IPS-NIHi7 (cell line): ENCODE results near the gene ERC2.

Experiments used
- DNase-seq: peaks from one replicate; pipeline ENCODE4 v3.0.0; 2012; ENCODE audit warnings: mixed read lengths; ENCODE audit errors: extremely low spot score

Gene ERC2

DNA sequence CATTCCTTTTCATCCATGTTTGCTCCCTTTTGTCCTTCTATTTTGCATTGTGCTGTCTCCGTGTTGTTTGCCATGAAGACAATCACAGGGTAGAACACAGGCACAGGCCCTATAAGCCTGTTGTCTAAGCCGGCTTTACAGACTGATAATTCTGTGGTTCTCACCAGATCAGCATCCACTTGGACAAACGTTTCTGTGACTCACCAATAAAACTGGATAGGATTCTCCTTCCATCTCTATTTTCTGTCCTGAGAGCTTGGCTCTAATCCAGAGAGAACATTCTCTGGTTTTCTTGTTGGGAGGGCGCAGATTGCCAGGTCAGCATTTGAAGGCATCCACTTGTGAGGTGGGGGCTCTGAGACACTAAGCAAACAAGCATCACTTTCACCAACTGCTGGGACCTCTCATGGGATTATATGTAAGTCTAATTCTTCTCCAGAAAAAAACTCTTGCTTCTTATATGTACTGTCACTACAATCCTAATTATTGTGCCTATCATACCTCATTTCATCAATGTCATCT, 101.6 kb downstream of the ERC2 start:
- no peak for DNase-seq

DNA sequence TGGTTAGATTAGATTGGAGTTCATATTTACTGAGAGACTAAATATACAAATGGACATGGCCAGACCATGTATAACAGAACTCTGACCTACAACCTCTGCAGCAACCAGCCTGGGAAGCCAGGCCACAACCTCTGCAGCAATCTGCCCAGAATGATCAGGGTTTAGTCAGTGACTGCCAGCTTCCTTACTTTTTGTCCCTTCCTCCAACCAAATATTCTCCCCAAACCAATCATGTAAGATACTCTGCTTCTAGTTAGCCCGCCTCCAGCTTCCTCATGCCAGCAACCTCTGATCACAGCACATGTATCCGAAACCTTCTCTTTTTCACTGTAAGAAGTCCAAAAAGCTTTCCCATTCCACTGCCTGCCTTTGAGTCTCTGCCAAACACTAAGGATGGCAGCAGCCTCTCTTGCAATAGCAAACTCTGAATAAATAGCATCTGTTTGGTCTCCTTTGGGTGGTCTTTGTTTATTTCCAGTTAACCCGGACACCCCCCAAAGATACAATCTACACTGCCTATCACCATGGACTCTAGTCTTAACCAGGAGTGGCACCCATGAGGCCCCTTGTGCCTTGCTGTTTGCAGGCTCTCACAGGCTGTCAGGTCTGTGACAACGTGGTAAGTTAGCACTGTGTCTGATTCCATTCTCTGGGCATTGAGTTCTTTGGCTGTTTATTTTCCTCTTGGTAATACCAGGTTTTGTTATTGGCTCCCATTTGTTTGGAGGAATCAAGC, 102.2 kb downstream of the ERC2 start:
- no peak for DNase-seq

DNA sequence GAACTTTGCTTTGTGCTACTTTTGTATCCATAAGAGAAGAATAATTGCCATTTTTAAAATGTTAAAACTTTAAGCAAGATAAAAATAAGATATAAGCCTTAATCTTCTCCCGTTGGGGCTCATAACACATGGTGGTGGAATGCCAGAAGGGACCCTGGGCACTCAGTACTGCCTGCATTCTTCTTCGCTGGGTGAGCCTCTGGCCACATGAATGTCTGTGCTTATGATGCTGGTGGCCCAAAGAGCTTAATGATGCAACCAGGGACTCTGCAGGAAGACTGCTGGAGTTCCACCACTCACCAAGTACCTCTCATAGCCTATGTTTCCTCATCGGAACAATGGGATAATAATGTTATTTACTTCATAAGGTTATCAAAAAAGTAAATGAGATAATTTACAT, 103.6 kb downstream of the ERC2 start:
- DNase-seq: no peak

DNA sequence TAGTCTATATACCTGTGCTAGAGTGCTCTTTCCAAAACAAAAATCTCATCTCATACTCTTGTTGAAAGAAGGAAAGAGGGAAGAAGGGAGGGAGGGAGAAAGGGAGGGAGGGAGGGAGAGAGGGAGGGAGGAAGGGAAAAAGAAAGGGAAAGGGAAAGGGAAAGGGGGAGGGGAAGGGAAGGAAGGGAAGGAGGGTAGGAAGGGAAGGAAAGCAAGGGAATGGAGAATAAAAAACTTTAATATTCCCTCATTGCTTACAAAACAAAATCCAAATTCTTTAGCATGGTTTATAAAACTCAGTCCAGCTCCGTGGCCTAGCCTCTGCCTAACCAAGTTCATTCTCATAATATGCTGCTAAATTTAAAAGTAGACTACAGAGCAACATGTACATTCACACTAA, 104.5 kb downstream of the ERC2 start:
- no peak for DNase-seq

DNA sequence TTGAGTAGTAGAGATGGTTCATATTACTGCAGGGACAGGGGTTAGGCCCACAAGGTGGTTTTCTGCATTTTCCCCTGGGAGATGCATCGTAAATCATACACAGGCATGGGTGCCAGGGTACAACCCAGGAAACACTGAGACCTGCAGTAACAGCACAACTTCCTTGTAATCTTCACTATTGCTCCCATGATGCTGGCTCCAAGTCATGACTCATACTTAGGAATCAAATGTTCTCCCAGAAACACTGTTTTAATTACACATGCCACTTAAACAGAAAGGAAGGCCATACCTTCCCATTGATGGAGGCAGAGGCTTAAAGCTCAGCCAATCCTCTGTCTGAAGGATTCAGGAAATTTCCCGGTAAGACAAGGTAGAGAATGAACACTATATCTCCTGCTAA, 106.5 kb downstream of the ERC2 start:
- no peak for DNase-seq

DNA sequence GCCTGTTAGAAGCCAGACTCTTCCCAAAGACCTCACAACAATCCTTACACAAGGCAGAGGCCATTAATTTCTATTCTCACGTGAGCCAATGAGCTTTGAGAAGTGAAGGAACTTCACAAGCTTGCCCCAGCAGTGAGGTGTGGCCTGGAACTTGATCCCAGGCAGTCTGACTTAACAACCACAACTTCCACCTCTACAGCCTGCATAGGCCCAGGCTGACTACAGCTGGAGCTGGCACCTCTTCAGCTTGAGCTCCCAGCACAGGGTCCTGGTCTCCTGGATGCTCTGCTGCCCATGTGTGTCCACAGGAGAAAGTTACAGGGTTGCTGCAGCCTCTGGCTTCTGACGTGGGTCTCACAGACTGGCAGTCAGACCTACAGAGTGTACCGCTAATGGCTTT, 111.0 kb downstream of the ERC2 start:
- DNase-seq: peak; percentile 30

DNA sequence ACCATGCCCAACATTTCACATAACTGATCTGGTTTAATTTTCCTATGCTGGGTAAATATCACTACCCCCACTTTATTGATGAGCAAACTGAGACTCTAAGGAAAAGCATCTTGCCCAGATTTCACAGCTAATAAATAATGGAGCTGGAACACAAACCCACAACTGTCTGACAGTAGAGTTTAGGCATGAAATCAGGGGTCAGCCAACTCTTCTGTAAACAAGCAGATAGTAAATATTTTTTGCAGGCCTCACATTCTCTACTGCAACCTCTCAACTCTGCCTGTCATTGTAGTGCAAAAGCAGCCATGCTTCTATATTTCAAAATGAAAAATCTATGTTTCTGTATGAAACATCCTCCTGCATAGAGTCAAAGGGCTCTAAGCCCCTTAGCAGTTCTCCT, 111.5 kb downstream of the ERC2 start:
- no peak for DNase-seq

DNA sequence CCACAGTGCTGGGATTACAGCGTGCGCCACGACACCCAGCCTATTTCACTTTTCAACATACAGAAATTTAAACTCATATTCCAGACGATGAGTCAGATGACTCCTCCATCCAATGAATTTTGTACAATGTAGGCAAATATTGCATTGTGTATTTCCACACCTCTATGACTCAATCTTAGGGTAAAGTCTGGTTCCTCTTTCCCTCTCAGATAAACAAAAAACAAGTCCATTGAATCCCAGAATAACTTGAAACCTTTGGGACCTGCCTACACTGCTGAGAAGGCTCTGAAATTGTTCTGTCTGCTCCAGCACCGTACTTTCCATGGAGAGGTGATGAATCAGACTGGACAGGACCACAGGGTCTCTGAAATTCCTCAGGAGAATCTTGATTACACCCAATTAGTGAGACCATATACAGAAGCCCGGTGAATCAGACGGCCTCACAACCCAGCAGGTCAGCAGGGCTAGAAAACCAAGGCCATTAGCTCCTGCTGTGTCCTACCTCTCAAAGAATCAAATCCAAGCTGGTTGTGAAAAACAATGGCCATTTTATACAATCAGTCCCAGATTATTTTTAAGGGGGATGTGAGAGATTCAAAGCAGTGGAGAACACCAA, 112.6 kb downstream of the ERC2 start:
- DNase-seq: peak; percentile 53

DNA sequence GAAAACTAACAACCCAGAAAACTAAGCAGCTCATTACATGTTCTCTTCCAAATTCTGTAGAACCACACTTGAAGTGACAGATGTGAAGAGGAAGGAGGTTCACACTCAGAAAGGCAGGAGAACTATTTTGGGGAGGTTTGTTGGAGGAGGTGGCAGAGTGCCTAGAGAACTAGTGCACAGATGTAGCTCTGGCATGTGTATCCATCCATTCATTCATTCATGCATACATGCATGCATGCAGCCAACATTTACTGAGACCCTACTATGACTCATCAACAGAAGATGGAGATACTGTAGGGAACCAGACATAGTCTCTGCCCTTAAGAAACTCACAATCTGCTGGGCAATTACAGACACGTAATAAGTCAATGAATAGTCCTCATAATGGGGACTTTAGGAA, 116.7 kb downstream of the ERC2 start:
- no peak for DNase-seq

DNA sequence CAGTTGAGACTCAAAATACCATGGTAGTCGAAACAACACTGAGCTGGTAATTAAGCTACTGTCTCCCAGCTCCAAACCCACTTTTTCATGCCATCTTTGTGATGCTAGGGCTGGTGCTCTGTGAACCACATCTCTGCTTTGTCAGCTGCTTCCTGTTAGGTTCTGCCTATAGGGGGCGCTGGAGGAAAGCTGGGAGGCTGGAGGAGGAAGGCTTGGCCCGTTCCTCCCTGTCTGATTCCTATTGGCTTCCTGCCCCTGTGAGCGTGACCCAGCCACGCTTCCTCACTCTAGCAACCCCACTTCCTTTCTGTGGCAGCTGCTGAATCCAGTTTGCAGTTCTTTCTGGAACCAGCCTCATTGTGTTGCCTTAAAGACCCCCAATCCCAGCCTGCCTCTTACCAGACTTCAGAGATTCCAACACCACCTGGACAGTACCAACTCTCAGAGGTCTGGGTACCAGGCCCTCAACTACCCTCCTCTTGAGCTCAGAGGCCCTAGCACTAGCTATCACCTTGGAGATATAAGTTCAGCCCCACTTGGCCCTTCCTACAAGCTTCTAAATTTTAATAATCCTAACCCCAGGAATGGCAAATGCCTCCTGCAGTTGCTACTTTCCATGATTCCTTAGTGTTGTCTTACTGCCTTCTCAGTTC, 120.9 kb downstream of the ERC2 start:
- DNase-seq: peak; percentile 91

DNA sequence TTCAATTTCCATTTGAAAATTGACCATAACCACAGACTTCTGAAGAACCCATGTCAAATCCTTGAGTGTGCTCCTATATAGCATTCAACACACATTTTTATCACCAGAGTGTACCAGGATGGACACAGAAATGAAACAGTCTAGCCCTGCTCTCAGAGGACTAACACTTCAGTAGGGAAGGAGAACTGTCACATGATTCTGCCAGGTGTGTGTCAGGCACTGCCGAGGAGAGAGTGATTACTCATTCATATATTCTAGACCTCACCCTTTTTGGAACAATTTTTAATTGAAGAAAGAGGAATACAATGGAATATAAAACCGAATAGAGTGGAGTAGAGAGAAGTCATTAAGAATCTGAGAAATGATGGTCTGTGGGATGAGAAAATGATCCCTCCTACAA, 125.8 kb downstream of the ERC2 start:
- DNase-seq: no peak

DNA sequence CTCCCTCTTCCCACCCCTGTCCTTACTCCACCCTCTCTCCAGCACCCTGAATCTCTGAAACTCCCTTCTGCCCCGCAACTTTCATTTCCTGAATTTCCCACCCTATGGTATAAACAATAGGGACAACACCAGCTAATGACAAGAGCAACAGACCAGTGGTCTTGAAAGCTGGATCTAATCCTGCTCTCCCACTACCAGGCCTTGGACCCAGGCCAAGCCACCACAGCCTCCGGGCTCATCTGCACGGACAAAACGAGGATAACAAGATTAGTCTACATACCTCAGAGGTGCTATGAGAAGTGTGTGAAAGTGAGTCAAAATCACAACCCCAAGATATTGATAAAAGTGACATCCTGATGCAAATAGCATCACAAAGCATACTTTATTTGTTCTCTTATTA, 128.6 kb downstream of the ERC2 start:
- no peak for DNase-seq

DNA sequence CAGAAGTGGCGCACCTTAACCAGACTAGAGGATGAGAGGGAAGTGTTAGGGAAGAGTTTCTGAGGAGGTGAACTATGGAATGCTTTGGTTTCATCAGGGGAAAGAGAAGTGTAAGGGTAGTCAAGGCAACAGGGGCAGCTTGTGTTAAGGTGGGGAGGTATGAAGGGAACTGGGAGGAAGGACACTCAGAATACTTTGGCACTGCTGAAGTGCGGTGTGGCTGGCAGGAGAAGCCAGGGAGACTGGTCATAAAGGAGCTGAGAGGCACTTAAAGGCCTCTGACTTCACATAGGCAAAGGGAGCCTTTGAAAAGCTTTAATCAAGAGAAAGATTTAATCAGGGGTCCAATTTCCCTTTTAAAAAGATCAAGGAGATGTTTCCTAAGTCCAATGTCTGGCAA, 129.0 kb downstream of the ERC2 start:
- DNase-seq: no peak

DNA sequence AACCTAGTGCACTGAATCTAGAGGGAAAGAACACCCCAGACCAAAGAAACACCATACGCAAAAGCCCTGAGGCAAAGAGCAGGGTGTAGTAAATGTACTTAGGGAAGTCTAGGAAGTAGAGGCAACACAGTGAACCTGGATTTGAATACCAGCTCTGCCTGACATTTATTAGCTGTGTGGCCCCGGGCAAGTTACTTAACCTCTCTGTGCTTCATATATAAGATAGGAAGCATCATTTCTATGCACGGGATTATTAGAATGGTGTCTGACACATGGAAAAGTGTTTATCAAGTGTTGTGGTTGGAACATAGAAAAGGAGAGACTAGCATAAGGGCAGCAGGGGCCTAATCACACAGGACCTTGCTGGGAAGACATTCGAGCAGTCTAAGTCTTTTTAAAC, 132.2 kb downstream of the ERC2 start:
- DNase-seq: no peak

DNA sequence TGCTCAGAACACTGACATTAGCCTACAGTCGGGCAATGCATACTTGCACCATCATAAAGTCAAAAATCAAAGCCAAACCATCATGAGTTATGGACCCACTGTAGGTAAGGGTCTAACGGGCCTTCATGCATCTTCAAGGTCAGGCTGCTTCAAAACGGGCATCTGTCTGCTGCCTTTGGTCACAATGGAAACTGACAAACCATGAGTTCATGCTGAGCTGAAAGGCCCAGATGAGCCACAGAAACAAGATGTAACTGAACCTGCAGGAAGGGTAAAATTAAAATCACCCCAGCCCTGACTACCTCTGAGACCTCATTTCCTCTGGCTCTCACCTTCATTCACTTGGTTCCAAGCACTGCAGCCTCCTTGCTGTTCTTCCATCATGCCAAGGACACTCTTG, 143.8 kb downstream of the ERC2 start:
- no peak for DNase-seq

DNA sequence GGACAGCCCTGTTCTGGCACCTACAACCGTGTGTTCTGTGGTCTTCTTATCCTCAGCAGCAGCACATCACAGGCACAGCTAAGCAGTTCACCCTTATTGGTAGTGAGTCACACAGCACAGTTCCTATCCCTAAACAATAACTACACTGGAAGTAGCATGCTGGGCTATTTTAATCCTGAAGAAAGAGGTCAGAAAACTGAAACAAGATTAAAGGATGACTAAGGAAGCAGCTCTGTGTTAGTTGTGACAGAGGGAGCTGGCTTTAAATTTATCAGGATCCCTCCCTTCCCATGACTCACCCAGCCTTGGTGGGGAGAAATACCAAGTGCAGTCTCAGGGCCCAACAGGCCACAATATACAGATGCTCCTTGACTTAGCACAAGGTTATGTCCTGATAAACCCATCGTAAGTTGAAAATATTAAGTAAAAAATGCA, 144.3 kb downstream of the ERC2 start:
- DNase-seq: peak; percentile 67

DNA sequence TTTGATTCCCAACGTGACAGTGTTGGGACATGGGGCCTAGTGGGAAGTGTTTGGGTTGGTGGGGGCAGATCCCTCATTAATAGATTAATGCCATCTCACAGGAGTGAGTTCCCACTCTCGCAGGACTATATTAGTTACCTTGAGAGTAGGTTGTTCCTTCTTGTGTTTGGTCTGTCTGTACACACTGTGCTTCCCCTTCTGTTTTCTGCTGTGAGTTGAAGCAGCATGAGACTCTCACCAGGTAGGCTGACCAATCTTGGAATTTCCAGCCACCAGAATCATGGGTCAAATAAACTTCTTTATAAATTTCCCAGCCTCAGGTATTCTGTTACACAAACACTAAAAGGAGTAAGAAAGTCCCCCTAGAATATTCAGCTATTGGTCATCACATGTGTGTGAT, 145.4 kb downstream of the ERC2 start:
- no peak for DNase-seq

DNA sequence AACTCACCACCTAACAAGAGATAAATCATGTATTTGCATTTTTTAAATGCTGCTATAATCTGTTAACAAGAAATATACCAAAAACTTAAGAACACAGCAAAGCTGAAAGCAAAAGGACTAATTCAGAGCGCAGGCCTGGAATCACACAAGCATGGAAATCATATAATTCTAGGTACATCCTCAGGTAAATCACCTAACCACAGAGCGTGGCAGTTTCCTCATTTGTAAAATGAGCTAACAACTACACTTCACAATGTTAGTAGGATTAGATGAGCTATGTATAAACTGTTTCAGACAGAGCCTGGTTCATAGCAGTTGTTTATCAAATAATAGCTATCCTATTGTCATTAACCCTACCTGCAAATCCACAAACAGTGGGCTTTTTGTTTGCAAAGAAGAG, 146.4 kb downstream of the ERC2 start:
- DNase-seq: no peak

DNA sequence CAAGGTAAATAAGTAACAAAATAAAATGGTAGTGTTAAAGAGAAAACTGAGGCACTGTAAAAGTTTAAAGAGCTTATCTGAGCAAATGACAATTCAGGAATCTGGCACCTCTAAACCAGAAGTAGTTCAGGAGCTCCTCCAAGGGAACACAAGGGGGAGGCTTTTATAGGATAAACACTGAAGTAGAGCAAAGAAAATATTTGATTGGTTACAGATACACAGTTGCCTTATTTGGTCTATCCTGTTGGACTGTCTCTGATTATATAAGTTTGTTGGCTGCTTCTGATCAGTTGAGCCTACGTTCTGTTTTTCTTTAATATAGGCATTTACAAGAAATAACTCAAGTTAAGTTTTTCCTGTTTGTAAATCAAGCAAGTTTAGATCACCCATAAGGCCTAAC, 146.9 kb downstream of the ERC2 start:
- DNase-seq: no peak

DNA sequence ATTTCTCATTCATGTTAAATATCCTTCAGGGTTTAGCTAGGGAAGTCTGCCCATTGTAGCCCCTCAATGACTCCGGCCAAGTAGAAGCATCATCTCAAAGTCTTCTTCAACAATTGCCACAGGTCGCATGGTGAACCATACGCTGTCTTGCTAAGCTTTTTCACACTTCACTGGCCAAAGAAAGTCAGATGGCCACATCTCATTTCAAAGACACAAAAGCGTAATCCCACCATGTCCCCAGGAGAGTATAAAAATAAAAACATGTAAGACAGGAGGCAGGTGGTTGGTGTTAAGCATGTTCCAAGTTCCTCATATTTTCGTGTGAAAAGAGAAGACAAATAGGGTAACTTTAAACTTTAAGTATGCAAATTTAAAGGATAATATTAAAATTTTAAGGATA, 147.4 kb downstream of the ERC2 start:
- no peak for DNase-seq

DNA sequence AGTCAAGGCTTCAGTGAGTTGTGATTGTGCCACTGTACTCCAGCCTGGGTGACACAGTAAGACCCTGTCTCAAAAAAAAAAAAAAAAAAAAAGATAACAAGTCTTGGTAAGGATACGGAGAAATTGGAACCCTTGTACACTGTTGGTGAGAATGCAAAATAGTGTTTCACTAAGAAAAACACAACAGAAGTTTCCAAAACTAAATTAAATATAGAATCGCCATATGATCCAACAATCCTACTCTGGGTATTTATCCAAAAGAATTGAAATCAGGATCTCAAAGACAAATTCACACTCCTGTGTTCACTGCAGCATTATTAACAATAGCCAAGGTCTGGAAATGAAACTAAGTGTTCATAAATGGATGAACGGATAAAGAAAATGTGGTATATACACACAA, 149.4 kb downstream of the ERC2 start:
- no peak for DNase-seq

DNA sequence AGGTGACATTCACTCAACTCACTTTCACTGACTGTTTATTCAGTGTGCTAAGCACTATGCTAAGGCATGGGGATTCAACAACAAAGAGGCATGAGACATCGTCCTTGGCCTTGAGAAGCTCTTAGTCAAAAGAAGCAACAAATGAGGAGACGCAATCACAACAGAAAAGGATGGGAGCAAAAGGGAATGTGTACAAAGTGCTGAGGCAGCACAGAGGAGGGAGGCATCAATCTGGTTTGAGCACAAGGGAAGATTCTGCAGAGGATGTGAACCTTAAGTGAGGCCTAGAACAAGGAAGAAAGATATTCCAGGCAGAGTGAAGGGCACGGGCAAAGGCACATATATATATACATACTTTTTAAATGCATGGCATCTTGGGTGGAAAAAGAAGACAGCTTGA, 151.3 kb downstream of the ERC2 start:
- no peak for DNase-seq

DNA sequence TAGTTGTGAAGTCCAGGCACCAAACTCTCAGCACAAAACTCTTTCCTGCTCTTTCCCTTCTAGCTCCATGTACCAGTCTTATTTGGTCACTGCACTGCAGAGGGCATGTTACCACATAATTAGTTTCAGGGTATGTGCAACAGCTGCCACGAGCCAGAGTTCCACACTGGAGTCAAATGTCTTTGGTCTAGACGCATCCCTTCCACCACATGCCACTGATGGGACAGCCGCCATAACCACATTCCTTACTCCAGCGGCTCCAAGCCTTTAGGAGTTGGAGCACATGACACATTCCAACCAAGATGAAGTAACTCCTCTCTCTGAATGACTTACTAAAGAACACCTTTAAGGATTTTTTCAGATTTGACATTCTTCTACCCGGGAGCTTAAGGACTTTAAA, 153.4 kb downstream of the ERC2 start:
- DNase-seq: no peak
